ENCODE results near the gene MAP1LC3B2.

MAP1LC3B2 gene

GRCh38 chr12:116597886-116598285, 38.7 kb downstream of the MAP1LC3B2 start:
- DNase-seq = no peak

- DNase-seq = no peak
Measured at GRCh38 chr12:116598311-116599284, 39.4 kb downstream of the MAP1LC3B2 start.

- peak in 1 of 2 donors; percentile 54 for DNase-seq
Measured at GRCh38 chr12:116599285-116600136, 40.3 kb downstream of the MAP1LC3B2 start.

- no peak for DNase-seq
Measured at GRCh38 chr12:116600959-116601918, 42.1 kb downstream of the MAP1LC3B2 start.

- DNase-seq = no peak
Measured at GRCh38 chr12:116601933-116602810, 43.0 kb downstream of the MAP1LC3B2 start.

GRCh38 chr12:116603546-116604177, 44.5 kb downstream of the MAP1LC3B2 start:
- no peak for DNase-seq

- DNase-seq = no peak
Measured at GRCh38 chr12:116604178-116604895, 45.2 kb downstream of the MAP1LC3B2 start.

GRCh38 chr12:116604951-116605641, 45.9 kb downstream of the MAP1LC3B2 start:
- no peak for DNase-seq

- DNase-seq = no peak
Measured at GRCh38 chr12:116606397-116606796, 47.2 kb downstream of the MAP1LC3B2 start.

GRCh38 chr12:116607039-116607438, 47.9 kb downstream of the MAP1LC3B2 start:
- no peak for DNase-seq

GRCh38 chr12:116609319-116610114, 50.3 kb downstream of the MAP1LC3B2 start:
- DNase-seq = no peak

GRCh38 chr12:116610971-116611541, 51.9 kb downstream of the MAP1LC3B2 start:
- DNase-seq = no peak

GRCh38 chr12:116612436-116612835, 53.3 kb downstream of the MAP1LC3B2 start:
- DNase-seq = no peak

GRCh38 chr12:116613256-116613655, 54.1 kb downstream of the MAP1LC3B2 start:
- no peak for DNase-seq

- DNase-seq = no peak
Measured at GRCh38 chr12:116614194-116614915, 55.2 kb downstream of the MAP1LC3B2 start.

- no peak for DNase-seq
Measured at GRCh38 chr12:116615141-116615861, 56.1 kb downstream of the MAP1LC3B2 start.
